LoVo (cell line): Measurements from ENCODE around the gene SLC9A9.
A peak's percentile ranks its signal among the peaks of the same experiment; 100 is the strongest.
"Not testable (repeated sequence)": the region's sequence is repeated elsewhere in the genome, so short reads cannot be mapped to it uniquely, and the experiment has no call there.

ENCODE experiments used
- DNase-seq: peaks from one replicate; pipeline ENCODE4 v3.0.0-alpha.2; 2016; ENCODE audit warnings: low spot score

The SLC9A9 gene

GRCh38 chr3:143810166-143810952, 37.9 kb downstream of the SLC9A9 start:
- DNase-seq = no peak

GRCh38 chr3:143809121-143809621, 39.1 kb downstream of the SLC9A9 start:
- no peak for DNase-seq

- DNase-seq = no peak
These were observed 40.2 kb downstream of the SLC9A9 start for GRCh38 chr3:143808030-143808429.

- DNase-seq = no peak
These were observed 42.2 kb downstream of the SLC9A9 start for GRCh38 chr3:143806038-143806437.

- DNase-seq = not testable (repeated sequence)
These were observed 42.8 kb downstream of the SLC9A9 start for GRCh38 chr3:143805476-143805875.

GRCh38 chr3:143801046-143801445, 47.2 kb downstream of the SLC9A9 start:
- not testable (repeated sequence) for DNase-seq

GRCh38 chr3:143798151-143798550, 50.1 kb downstream of the SLC9A9 start:
- not testable (repeated sequence) for DNase-seq

GRCh38 chr3:143795874-143796273, 52.4 kb downstream of the SLC9A9 start:
- DNase-seq = no peak

- DNase-seq = no peak
These were observed 53.3 kb downstream of the SLC9A9 start for GRCh38 chr3:143794793-143795462.

- DNase-seq = no peak
These were observed 54.3 kb downstream of the SLC9A9 start for GRCh38 chr3:143793971-143794370.

GRCh38 chr3:143791386-143791785, 56.9 kb downstream of the SLC9A9 start:
- DNase-seq = no peak

GRCh38 chr3:143786219-143787191, 61.8 kb downstream of the SLC9A9 start:
- DNase-seq = no peak

- DNase-seq = peak; percentile 8
These were observed 63.8 kb downstream of the SLC9A9 start for GRCh38 chr3:143784446-143784845.

GRCh38 chr3:143783851-143784370, 64.4 kb downstream of the SLC9A9 start:
- peak; percentile 17 for DNase-seq

GRCh38 chr3:143775459-143775858, 72.8 kb downstream of the SLC9A9 start:
- DNase-seq = peak; percentile 44

- DNase-seq = no peak
These were observed 76.3 kb downstream of the SLC9A9 start for GRCh38 chr3:143771939-143772338.

- no peak for DNase-seq
These were observed 77.0 kb downstream of the SLC9A9 start for GRCh38 chr3:143771258-143771657.

GRCh38 chr3:143770391-143770790, 77.9 kb downstream of the SLC9A9 start:
- DNase-seq = no peak

GRCh38 chr3:143769616-143770015, 78.7 kb downstream of the SLC9A9 start:
- DNase-seq = no peak

GRCh38 chr3:143764840-143765239, 83.4 kb downstream of the SLC9A9 start:
- DNase-seq = no peak

- DNase-seq = no peak
These were observed 84.6 kb downstream of the SLC9A9 start for GRCh38 chr3:143763564-143764162.
